Activated CD8-positive, alpha-beta T cell treated with anti-CD3 and anti-CD28 coated beads for 36 hours (primary cell): ENCODE results near the gene AADACL4. TPM values are rescaled to one million over a fixed set of nuclear protein-coding genes. Genes with fewer than 3 reads are reported as not detected.

Experiments
- ATAC-seq: fragments of 200-7000 bp; cut with Tn5 transposase; one replicate; pipeline ENCODE4 v1.10.0; 2021; ENCODE audit warnings: mild to moderate bottlenecking, moderate library complexity
- CTCF ChIA-PET: fragments of 350-600 bp; sonication (Branson Sonifier 250); formaldehyde crosslinking; loops from one replicate; lab custom pipeline; 2021; ENCODE audit warnings: antibody characterized with exemption; lab: Charles Lee
- POLR2A ChIA-PET: fragments of 350-600 bp; sonication (Branson Sonifier 250); formaldehyde crosslinking; loops from one replicate; lab custom pipeline; 2021; ENCODE audit warnings: antibody characterized with exemption; lab: Charles Lee
- DNase-seq: peaks from one replicate; pipeline ENCODE4 v3.0.0-alpha.2; 2020
- H3K27ac Mint-ChIP-seq: one replicate; pipeline ENCODE4 v1.8.0; 2021; ENCODE audit warnings: mild to moderate bottlenecking, mixed read lengths
- H3K27me3 Mint-ChIP-seq: one replicate; pipeline ENCODE4 v1.8.0; 2021; ENCODE audit warnings: mixed read lengths
- H3K36me3 Mint-ChIP-seq: one replicate; pipeline ENCODE4 v1.8.0; 2021; ENCODE audit warnings: low read depth, mixed read lengths
- H3K4me1 Mint-ChIP-seq: one replicate; pipeline ENCODE4 v1.8.0; 2021; ENCODE audit warnings: low read depth, mixed read lengths
- H3K4me3 Mint-ChIP-seq: one replicate; pipeline ENCODE4 v1.8.0; 2021; ENCODE audit warnings: mild to moderate bottlenecking, moderate library complexity, mixed read lengths
- H3K9me3 Mint-ChIP-seq: one replicate; pipeline ENCODE4 v1.8.0; 2021; ENCODE audit warnings: mixed read lengths
- intact Hi-C: fragments of 100-400 bp; cut with micrococcal nuclease; formaldehyde crosslinking; loops from one replicate; pipeline ENCODE4 v1.10.0; 2022
- total RNA-seq, 2 experiments: library from RNA; stranded (reverse); gene quantifications; one replicate each; pipeline ENCODE4 v1.2.3, GENCODE V29; 2021
- TF ChIP-seq, protein P1 (sequence below): fragments of 200-600 bp; IDR thresholded peaks from one replicate; pipeline ENCODE4 v1.8.0; 2022; ENCODE audit warnings: antibody characterized with exemption, mild to moderate bottlenecking

Gene AADACL4
- total RNA-seq, 2 experiments from 2014 or later, result not detected

DNA sequence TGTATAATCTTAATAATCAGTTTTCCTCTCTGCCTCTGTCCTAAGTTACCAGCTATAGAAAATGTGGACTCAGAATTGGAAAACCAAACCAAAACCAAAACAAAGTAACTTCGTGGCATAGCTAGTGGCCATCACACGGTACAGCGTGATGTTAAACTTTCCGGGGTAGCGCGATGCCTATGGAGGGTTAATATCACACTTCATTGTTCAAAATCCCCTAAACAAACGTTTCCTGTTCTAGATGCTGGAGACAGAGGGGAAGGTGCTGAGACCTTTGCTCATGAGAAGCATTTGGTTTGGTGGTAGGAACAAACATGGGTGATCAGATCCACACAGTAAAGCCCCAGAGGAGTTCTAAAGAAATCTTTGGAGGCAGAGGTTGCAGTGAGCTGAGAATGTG lies 4.9 kb downstream of the AADACL4 start:
- TF ChIP-seq, protein P1, sequence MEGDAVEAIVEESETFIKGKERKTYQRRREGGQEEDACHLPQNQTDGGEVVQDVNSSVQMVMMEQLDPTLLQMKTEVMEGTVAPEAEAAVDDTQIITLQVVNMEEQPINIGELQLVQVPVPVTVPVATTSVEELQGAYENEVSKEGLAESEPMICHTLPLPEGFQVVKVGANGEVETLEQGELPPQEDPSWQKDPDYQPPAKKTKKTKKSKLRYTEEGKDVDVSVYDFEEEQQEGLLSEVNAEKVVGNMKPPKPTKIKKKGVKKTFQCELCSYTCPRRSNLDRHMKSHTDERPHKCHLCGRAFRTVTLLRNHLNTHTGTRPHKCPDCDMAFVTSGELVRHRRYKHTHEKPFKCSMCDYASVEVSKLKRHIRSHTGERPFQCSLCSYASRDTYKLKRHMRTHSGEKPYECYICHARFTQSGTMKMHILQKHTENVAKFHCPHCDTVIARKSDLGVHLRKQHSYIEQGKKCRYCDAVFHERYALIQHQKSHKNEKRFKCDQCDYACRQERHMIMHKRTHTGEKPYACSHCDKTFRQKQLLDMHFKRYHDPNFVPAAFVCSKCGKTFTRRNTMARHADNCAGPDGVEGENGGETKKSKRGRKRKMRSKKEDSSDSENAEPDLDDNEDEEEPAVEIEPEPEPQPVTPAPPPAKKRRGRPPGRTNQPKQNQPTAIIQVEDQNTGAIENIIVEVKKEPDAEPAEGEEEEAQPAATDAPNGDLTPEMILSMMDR, result no peak
- ChIA-PET CTCF (interaction anchor here (2.8 kb wide), 1 partner anchor 10 kb away, joined by 19 read pairs; no protein-coding TSS in a partner anchor), POLR2A (no interaction called here)
- ATAC-seq, result no peak
- no peaks in the 10 kb centered on the region for H3K9me3 Mint-ChIP-seq
- no peak overlapping the region for H3K27ac Mint-ChIP-seq
- H3K27me3 Mint-ChIP-seq, result peaks cover 13% of the 10 kb centered on the region
- no peaks in the 10 kb centered on the region for H3K4me1 Mint-ChIP-seq
- intact Hi-C loops, result no loop called here
- no peaks in the 10 kb centered on the region for H3K36me3 Mint-ChIP-seq
- no peak for DNase-seq
- H3K4me3 Mint-ChIP-seq, result no peak overlapping the region

DNA sequence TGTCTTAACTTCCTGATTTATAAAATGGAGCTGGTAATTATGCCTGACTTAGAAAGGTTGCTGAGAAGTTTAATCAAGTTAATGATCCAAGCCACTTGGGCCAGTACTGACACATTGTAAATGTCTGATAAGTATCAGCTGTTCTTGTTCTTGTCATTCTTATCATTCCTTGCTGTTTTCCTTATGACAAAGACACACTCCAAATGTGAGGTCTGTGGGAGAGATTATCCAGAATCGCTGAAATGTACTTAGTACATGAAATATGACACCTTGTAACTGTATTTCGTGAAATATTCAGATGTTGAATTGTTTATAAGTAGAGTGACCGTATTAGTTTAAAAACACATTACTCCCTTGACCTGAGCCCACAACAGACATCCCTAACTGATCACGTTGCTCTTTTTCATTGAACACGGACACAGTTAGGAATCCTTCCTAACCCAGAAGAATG lies 6.1 kb downstream of the AADACL4 start:
- TF ChIP-seq, protein P1, result no peak
- H3K36me3 Mint-ChIP-seq, result no peaks in the 10 kb centered on the region
- ATAC-seq (no peak), DNase-seq (no peak)
- ChIA-PET POLR2A (no interaction called here), CTCF (interaction anchor here (1.0 to 2.8 kb wide), 2 partner anchors 9 to 374 kb away, joined by 3 to 19 read pairs; no protein-coding TSS in a partner anchor)
- intact Hi-C loops, result loop anchor here (10.0 kb wide), 2 partner anchors 335 to 375 kb away; no protein-coding TSS in a partner anchor
- no peaks in the 10 kb centered on the region for H3K4me1 Mint-ChIP-seq
- no peak overlapping the region for H3K4me3 Mint-ChIP-seq
- H3K9me3 Mint-ChIP-seq, result no peaks in the 10 kb centered on the region
- H3K27me3 Mint-ChIP-seq, result peaks cover 13% of the 10 kb centered on the region
- H3K27ac Mint-ChIP-seq, result no peak overlapping the region

DNA sequence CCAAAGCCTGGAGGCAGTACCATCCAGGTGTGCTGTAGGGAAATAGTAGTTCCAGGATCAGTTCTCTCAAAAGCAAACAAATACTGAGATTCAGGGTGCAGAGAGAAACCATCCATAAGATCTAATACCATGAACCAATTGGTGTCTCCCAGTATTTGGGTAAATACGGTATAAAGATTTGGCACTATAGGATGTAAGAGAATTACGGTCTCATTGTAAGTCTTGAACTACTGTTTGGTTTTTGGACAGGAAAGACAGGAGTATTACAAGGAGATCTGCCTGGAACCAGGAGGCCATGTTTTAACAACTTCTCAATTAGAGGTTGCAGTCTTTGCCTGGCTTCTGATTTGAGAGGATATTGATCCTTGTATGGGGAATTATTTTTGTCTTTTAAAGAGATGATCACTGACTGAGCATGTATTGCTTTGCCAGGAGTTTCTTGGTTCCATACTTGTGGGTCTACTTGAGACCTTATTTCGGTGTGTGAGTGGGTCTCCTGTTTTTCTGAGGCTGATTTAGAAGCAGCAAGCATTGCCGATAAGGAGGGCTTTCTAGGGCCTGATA lies 10.2 kb downstream of the AADACL4 start:
- POLR2A ChIA-PET, result no interaction called here
- Mint-ChIP-seq H3K4me1 (peaks cover 6% of the 10 kb centered on the region), H3K27me3 (peaks cover 15% of the 10 kb centered on the region), H3K36me3 (no peaks in the 10 kb centered on the region), H3K9me3 (no peaks in the 10 kb centered on the region), H3K4me3 (no peak overlapping the region), H3K27ac (no peak overlapping the region)
- CTCF ChIA-PET, result interaction anchor here (1.0 kb wide), 1 partner anchor 529 kb away, joined by 3 read pairs; no protein-coding TSS in a partner anchor
- intact Hi-C loops, result loop anchor here (10.0 kb wide), 2 partner anchors 339 to 379 kb away; no protein-coding TSS in a partner anchor
- no peak for ATAC-seq
- no peak for DNase-seq
- TF ChIP-seq, protein P1, result no peak

DNA sequence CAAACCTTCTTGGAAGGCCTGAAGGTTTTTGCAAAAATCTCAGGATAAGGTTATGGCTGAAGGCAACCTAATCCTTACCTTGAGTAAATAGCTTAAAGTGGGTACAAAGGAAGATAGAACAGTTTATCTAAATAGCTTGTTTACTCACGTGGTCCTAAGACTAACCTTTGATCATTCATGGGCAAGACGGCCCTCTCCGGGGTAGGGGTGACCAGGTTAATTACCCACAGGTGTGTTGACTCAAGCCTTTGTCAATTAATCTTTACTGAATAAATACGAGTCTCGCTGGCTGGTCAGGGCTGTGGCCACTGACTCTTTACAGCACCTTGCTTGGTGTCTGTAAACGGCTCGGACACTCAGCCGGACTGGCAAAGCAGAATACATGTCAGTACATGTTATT lies 10.8 kb downstream of the AADACL4 start:
- Mint-ChIP-seq H3K4me1 (peaks cover 7% of the 10 kb centered on the region), H3K4me3 (no peak overlapping the region), H3K27ac (no peak overlapping the region), H3K36me3 (no peaks in the 10 kb centered on the region), H3K9me3 (no peaks in the 10 kb centered on the region), H3K27me3 (peaks cover 12% of the 10 kb centered on the region)
- ChIA-PET POLR2A (no interaction called here), CTCF (interaction anchor here (1.0 kb wide), 1 partner anchor 530 kb away, joined by 3 read pairs; no protein-coding TSS in a partner anchor)
- DNase-seq, result no peak
- ATAC-seq, result no peak
- TF ChIP-seq, protein P1, result no peak
- intact Hi-C loops, result loop anchor here (10.0 kb wide), 2 partner anchors 340 to 380 kb away; no protein-coding TSS in a partner anchor

DNA sequence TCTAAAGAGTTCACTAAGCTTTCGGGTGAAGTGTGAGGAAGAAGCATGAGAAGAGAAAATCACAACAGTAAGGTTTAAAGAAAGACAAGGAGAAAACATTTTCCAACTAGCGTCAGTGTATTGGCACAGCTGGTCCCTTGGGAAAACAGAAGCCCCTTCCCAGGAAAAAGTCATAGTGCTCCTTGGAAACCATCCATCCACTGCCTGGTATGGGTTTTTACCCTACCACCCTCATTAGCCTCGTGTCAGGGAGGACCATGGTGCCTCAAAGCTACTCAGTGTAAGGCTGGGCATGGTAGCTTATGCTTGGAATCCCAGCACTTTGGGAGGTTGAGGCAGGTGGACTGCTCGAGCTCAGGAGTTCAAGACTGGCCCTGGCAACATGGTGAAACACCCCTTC lies 12.7 kb downstream of the AADACL4 start:
- Mint-ChIP-seq H3K4me3 (no peak overlapping the region), H3K9me3 (no peaks in the 10 kb centered on the region), H3K27ac (no peak overlapping the region), H3K27me3 (peaks cover 9% of the 10 kb centered on the region), H3K4me1 (peaks cover 7% of the 10 kb centered on the region), H3K36me3 (no peaks in the 10 kb centered on the region)
- ChIA-PET CTCF (interaction anchor here (0.9 to 5.2 kb wide), 6 partner anchors 9 to 381 kb away, joined by 3 to 128 read pairs (median 4); no protein-coding TSS in a partner anchor), POLR2A (no interaction called here)
- ATAC-seq (no peak), DNase-seq (no peak)
- TF ChIP-seq, protein P1, result no peak
- intact Hi-C loops, result loop anchor here (10.0 kb wide), 2 partner anchors 342 to 382 kb away; no protein-coding TSS in a partner anchor
